SK-N-SH (cell line): Measurements from ENCODE around the gene CADM1. TPM values are rescaled to one million over a fixed set of nuclear protein-coding genes. Genes with fewer than 3 reads are reported as not detected.

Experiments
- CTCF ChIA-PET: fragments of 300-600, 350-600 bp; formaldehyde crosslinking; extraction: SDS; loops from one replicate; lab custom pipeline; 2021; lab: Yijun Ruan, JAX
- POLR2A ChIA-PET: fragments of 350-600 bp; sonication (Branson Sonifier 250); formaldehyde crosslinking; extraction: SDS; loops from one replicate; lab custom pipeline; 2020; ENCODE audit warnings: antibody characterized with exemption, inconsistent platforms; lab: Yijun Ruan, JAX
- DNase-seq: peaks from one replicate; pipeline ENCODE4 v3.0.0; 2012
- H2AFZ ChIP-seq: fragments of 200-600 bp; sonication (generic); 2 replicates; pipeline ENCODE4 v1.8.1; 2016; ENCODE audit warnings: antibody characterized with exemption, mild to moderate bottlenecking, low read depth
- H3F3A ChIP-seq: fragments of 200-600 bp; sonication (generic); replicated peaks from 2 replicates; pipeline ENCODE3; 2016; ENCODE audit warnings: antibody characterized with exemption, mild to moderate bottlenecking; ENCODE audit not compliant: insufficient read depth
- H3K27ac ChIP-seq, 2 experiments: fragments of 200-500 bp in 1 of 2; fragments of 200-600 bp in 1 of 2; sonication (Bioruptor generic) in 1 of 2; sonication (generic), shearing (Covaris generic) in 1 of 2; 2 replicates each; pipeline versions ENCODE4 v1.5.1 to v1.6.1; 2014 to 2016; ENCODE audit warnings: low read depth in 2 of 2, inconsistent platforms in 1 of 2, low read length in 1 of 2, mild to moderate bottlenecking in 1 of 2, mixed read lengths in 1 of 2
- H3K27me3 ChIP-seq: fragments of 200-600 bp; sonication (generic), shearing (Covaris generic); 2 replicates; pipeline ENCODE4 v1.6.1; 2016; ENCODE audit warnings: mixed run types; ENCODE audit not compliant: insufficient read depth
- H3K36me3 ChIP-seq, 2 experiments: fragments of 200-500 bp in 1 of 2; fragments of 200-600 bp in 1 of 2; sonication (Bioruptor generic) in 1 of 2; sonication (generic) in 1 of 2; replicated peaks in 1 of 2; 2 replicates each; pipeline versions ENCODE3 to v1.5.1; 2014 to 2016; ENCODE audit warnings: low read length in 1 of 2, mild to moderate bottlenecking in 1 of 2; ENCODE audit not compliant: insufficient read depth in 2 of 2, control insufficient read depth in 1 of 2
- H3K4me1 ChIP-seq, 2 experiments: fragments of 200-500 bp in 1 of 2; fragments of 200-600 bp in 1 of 2; sonication (Bioruptor generic) in 1 of 2; sonication (generic), shearing (Covaris generic) in 1 of 2; 2 replicates each; pipeline versions ENCODE4 v1.5.1 to v1.6.1; 2014 to 2016; ENCODE audit warnings: low read depth in 1 of 2, low read length in 1 of 2, mixed run types in 1 of 2; ENCODE audit not compliant: insufficient read depth in 2 of 2, control insufficient read depth in 1 of 2
- H3K4me2 ChIP-seq: fragments of 200-600 bp; sonication (generic), shearing (Covaris generic); 2 replicates; pipeline ENCODE4 v1.6.1; 2017; ENCODE audit warnings: mixed run types
- H3K4me3 ChIP-seq, 2 experiments: fragments of 200-500 bp in 1 of 2; fragments of 200-600 bp in 1 of 2; sonication (Bioruptor generic) in 1 of 2; sonication (generic), shearing (Covaris generic) in 1 of 2; 2 replicates each; pipeline versions ENCODE4 v1.5.1 to v1.8.1; 2014 to 2016; ENCODE audit warnings: low read depth in 2 of 2, inconsistent platforms in 1 of 2, low read length in 1 of 2, mild to moderate bottlenecking in 1 of 2, mixed read lengths in 1 of 2, moderate library complexity in 1 of 2
- H3K79me2 ChIP-seq: fragments of 200-600 bp; sonication (generic); 2 replicates; pipeline ENCODE4 v1.8.1; 2017; ENCODE audit warnings: mild to moderate bottlenecking; ENCODE audit not compliant: insufficient read depth
- H3K9ac ChIP-seq: fragments of 200-600 bp; sonication (generic); 2 replicates; pipeline ENCODE4 v1.6.1; 2017; ENCODE audit warnings: mixed run types
- H3K9me2 ChIP-seq: fragments of 200-600 bp; sonication (generic); 2 replicates; pipeline ENCODE4 v1.6.1; 2017; ENCODE audit warnings: mixed run types
- H3K9me3 ChIP-seq: fragments of 200-600 bp; sonication (generic); 2 replicates; pipeline ENCODE4 v1.6.1; 2017; ENCODE audit warnings: mixed run types, mild to moderate bottlenecking, moderate library complexity
- H4K20me1 ChIP-seq: fragments of 200-600 bp; sonication (generic); 2 replicates; pipeline ENCODE4 v1.6.1; 2017; ENCODE audit warnings: mild to moderate bottlenecking, mixed run types; ENCODE audit not compliant: insufficient read depth
- CHD2 ChIP-seq: fragments of 150-350 bp; IDR thresholded peaks from 2 replicates; pipeline ENCODE4 v1.6.1; 2018; ENCODE audit warnings: low read length; ENCODE audit not compliant: partially characterized antibody
- ELF1 ChIP-seq: IDR thresholded peaks from 2 replicates; pipeline ENCODE4 v1.4.0; 2012
- EP300 ChIP-seq, 2 experiments: IDR thresholded peaks; 2 replicates each; pipeline versions ENCODE4 v1.4.0 to v1.6.1; 2012; ENCODE audit warnings: borderline replicate concordance in 1 of 2, low read depth in 1 of 2, low read length in 1 of 2
- EZH2phosphoT487 ChIP-seq: fragments of 200-600 bp; sonication (generic); IDR thresholded peaks from 2 replicates; pipeline ENCODE4 v1.6.1; 2017; ENCODE audit warnings: low read depth, mixed run types, mild to moderate bottlenecking, antibody characterized with exemption, moderate library complexity, borderline replicate concordance
- FOSL2 ChIP-seq: IDR thresholded peaks from 2 replicates; pipeline ENCODE4 v1.4.0; 2012; ENCODE audit warnings: low read depth, mild to moderate bottlenecking, moderate library complexity, borderline replicate concordance
- FOXJ3 ChIP-seq: sonication (generic); formaldehyde crosslinking; IDR thresholded peaks from 2 replicates; pipeline ENCODE4 v1.5.1; 2020; ENCODE audit warnings: mild to moderate bottlenecking, missing genetic modification reagents
- GABPA ChIP-seq: IDR thresholded peaks from 2 replicates; pipeline ENCODE4 v1.4.0; 2012; ENCODE audit warnings: low read depth, mild to moderate bottlenecking
- GATA2 ChIP-seq: sonication (generic); formaldehyde crosslinking; IDR thresholded peaks from 2 replicates; pipeline ENCODE4 v1.5.0; 2020; ENCODE audit warnings: mild to moderate bottlenecking, missing genetic modification reagents
- IRF3 ChIP-seq: fragments of 150-350 bp; IDR thresholded peaks from 2 replicates; pipeline ENCODE4 v1.6.1; 2016; ENCODE audit warnings: mild to moderate bottlenecking, low read depth, low read length
- MEF2A ChIP-seq: IDR thresholded peaks from 2 replicates; pipeline ENCODE4 v1.4.0; 2012; ENCODE audit warnings: low read depth, borderline replicate concordance
- MXI1 ChIP-seq: IDR thresholded peaks from 2 replicates; pipeline ENCODE4 v1.6.1; 2012; ENCODE audit warnings: mild to moderate bottlenecking, low read depth, low read length, improper control_type of control experiment
- NFIC ChIP-seq: IDR thresholded peaks from 2 replicates; pipeline ENCODE4 v1.4.0; 2012; ENCODE audit warnings: borderline replicate concordance
- POLR2AphosphoS5 ChIP-seq: IDR thresholded peaks from 2 replicates; pipeline ENCODE4 v1.6.1; 2012; ENCODE audit warnings: low read depth, low read length
- REST ChIP-seq: IDR thresholded peaks from 2 replicates; pipeline ENCODE4 v1.6.1; 2012; ENCODE audit warnings: mild to moderate bottlenecking, low read depth, low read length, moderate library complexity
- RFX5 ChIP-seq: IDR thresholded peaks from 2 replicates; pipeline ENCODE4 v1.6.1; 2012; ENCODE audit warnings: mild to moderate bottlenecking, improper control_type of control experiment, low read length
- SIN3A ChIP-seq: IDR thresholded peaks from 2 replicates; pipeline ENCODE4 v1.6.1; 2012; ENCODE audit warnings: low read depth, mild to moderate bottlenecking, low read length, moderate library complexity, borderline replicate concordance
- TCF12 ChIP-seq: IDR thresholded peaks from 2 replicates; pipeline ENCODE4 v1.4.0; 2012
- TEAD4 ChIP-seq: IDR thresholded peaks from 2 replicates; pipeline ENCODE4 v1.4.0; 2012; ENCODE audit warnings: mild to moderate bottlenecking, borderline replicate concordance; ENCODE audit not compliant: insufficient read depth
- USF1 ChIP-seq: IDR thresholded peaks from 2 replicates; pipeline ENCODE4 v1.4.0; 2012; ENCODE audit warnings: low read depth, borderline replicate concordance
- WGBS: methylation state at CpG from one replicate; pipeline ENCODE4 v1.1.6; 2017; ENCODE audit warnings: low lambda C conversion rate; 5-methylcytosine and 5-hydroxymethylcytosine counted together
- polyA plus RNA-seq, 3 experiments: library from polyadenylated mRNA; depleted of rRNA; stranded (reverse); fragments of >200 nt; gene quantifications; 2 replicates each; pipeline ENCODE4 v1.2.3, GENCODE V29; 2012
- TF ChIP-seq, protein P1 (sequence below): fragments of 150-350 bp; IDR thresholded peaks from 2 replicates; pipeline ENCODE4 v1.6.1; 2017; ENCODE audit warnings: antibody characterized with exemption, low read length, low read depth, borderline replicate concordance

Gene CADM1
- polyA plus RNA-seq, 1 of the 3 experiments (the other 2 are of a cell fraction) = 7.9 TPM

DNA sequence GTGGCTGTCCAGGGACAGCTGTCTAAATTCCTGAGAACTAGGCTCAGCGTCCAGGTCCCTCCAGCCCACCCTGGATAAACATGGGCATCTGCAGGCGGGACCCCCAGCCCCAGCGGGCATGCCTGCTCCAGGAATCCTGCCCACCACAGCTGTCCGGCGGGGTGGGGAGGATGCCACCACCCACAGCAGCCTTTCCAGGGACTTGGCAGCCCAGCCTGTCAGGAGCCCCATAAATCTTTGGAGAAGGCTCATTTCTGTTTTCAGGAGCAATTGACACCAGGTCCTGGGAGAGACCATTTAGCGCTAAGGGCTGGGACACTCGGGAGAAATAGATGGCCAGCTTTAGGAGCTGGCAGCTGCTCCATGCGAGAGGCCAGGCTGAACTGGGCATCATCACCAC is 358.9 kb downstream of the CADM1 start:
- Histone ChIP-seq H3K4me2 (no peak overlapping the region), H3K9me3 (no peaks in the 10 kb centered on the region), H3K27me3 (no peaks in the 10 kb centered on the region), H3F3A (no peaks in the 10 kb centered on the region), H3K4me1 (peaks cover 0 to 26% of the 10 kb centered on the region in 2 experiments; a peak in 1 of 4 replicates), H3K36me3 (no peaks in the 10 kb centered on the region), H3K27ac (no peak overlapping the region), H3K9ac (no peak overlapping the region), H3K79me2 (no peaks in the 10 kb centered on the region), H3K4me3 (no peak overlapping the region), H2AFZ (no peak overlapping the region), H4K20me1 (no peaks in the 10 kb centered on the region), H3K9me2 (no peaks in the 10 kb centered on the region)
- WGBS = 64% methylated on average over 2 of the region's 8 CpGs
- peak; percentile 39 for DNase-seq
- POLR2A ChIA-PET = no interaction called here
- CTCF ChIA-PET = interaction anchor here (0.6 to 1.9 kb wide), 4 partner anchors 13 to 371 kb away, joined by 3 to 4 read pairs (median 3); no protein-coding TSS in a partner anchor
- TF ChIP-seq GATA2 (CRISPR knock-in tag) = no peak
- TF ChIP-seq FOSL2 = no peak
- TF ChIP-seq, protein P1, sequence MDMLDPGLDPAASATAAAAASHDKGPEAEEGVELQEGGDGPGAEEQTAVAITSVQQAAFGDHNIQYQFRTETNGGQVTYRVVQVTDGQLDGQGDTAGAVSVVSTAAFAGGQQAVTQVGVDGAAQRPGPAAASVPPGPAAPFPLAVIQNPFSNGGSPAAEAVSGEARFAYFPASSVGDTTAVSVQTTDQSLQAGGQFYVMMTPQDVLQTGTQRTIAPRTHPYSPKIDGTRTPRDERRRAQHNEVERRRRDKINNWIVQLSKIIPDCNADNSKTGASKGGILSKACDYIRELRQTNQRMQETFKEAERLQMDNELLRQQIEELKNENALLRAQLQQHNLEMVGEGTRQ = no peak
- TF ChIP-seq EP300 (IDR thresholded peaks at IDR 0.05; ENCODE audit: borderline replicate concordance in 1 of 2, low read depth in 1 of 2, low read length in 1 of 2) = no peak
- no peak for TF ChIP-seq USF1
- no peak for TF ChIP-seq NFIC
- TF ChIP-seq CHD2 = no peak
- TF ChIP-seq ELF1 = no peak
- TF ChIP-seq POLR2AphosphoS5 = no peak
- no peak for TF ChIP-seq MEF2A
- no peak for TF ChIP-seq EZH2phosphoT487
- no peak for TF ChIP-seq REST
- no peak for TF ChIP-seq FOXJ3 (CRISPR knock-in tag)
- no peak for TF ChIP-seq SIN3A
- no peak for TF ChIP-seq TEAD4
- no peak for TF ChIP-seq IRF3
- TF ChIP-seq GABPA = no peak
- no peak for TF ChIP-seq MXI1
- TF ChIP-seq RFX5 = no peak
- TF ChIP-seq TCF12 = no peak
